Measurements from ENCODE around the gene WBP1L.

The WBP1L gene

GRCh38 chr10:102778781-102779180 is 35.0 kb downstream of the WBP1L start:
- DNase-seq (ENCODE audit: low read depth in 1 of 2, low spot score in 1 of 2) = no peak

DNA sequence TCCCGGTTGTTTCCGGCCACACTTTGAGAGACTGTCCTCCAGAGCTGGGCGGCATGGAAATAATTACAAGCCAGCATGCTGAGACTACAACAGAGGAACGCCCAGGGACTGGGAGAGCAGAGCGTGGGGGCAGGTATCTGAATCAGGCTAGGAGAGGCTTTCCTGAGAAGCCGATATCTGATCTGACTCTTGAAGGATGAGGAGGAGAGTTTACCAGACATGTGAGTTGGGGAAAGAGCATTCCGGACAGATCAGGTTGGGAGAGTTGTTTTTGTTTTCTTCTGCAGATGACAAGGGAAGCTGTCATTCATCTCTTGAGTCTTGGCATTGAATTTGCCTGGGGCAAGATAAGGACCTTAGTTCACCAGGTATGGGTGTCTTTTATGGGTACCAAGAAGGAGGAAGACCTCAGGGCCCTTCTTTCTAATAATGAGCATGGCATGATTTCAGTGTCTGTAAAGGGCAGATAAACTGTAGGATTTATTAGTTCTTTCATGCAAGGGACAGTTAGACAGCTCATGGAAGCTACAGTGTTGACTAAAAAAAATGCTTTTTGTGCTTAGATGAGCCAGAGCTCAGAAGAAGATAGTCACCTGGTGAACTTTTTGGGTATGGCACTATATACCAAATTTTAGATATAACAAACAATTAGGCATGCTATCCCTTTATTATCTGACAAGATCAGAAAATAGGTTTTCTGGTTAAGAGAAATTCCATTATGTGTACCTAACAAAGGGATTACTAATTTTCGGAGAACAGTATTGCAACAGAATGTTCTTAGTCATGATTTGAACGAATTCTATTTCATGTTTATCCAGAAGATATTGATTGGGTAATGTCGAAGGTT is 36.2 kb downstream of the WBP1L start:
- DNase-seq (ENCODE audit: low read depth in 1 of 2, low spot score in 1 of 2) = no peak

DNA sequence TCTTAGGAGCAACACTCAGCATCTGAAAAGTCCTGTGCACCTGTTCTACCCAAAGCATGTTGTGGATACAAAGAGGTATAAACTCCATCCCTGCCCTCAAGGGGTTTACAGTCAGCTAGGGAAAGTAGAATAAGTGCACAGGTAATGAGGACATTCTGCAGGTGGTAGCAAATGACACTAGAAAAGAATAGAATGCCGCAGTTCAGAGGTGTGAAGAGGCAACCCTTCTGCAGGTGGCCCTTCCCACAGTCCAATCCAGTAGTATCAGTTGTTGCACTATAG is 36.7 kb downstream of the WBP1L start:
- no peak for DNase-seq (ENCODE audit: low read depth in 1 of 2, low spot score in 1 of 2)

GRCh38 chr10:102781090-102781920 is 37.6 kb downstream of the WBP1L start:
- no peak for DNase-seq (ENCODE audit: low read depth in 1 of 2, low spot score in 1 of 2)

GRCh38 chr10:102781921-102782557 is 38.3 kb downstream of the WBP1L start:
- DNase-seq (ENCODE audit: low read depth in 1 of 2, low spot score in 1 of 2) = no peak

GRCh38 chr10:102782673-102783551 is 39.2 kb downstream of the WBP1L start:
- DNase-seq (ENCODE audit: low read depth in 1 of 2, low spot score in 1 of 2) = no peak

DNA sequence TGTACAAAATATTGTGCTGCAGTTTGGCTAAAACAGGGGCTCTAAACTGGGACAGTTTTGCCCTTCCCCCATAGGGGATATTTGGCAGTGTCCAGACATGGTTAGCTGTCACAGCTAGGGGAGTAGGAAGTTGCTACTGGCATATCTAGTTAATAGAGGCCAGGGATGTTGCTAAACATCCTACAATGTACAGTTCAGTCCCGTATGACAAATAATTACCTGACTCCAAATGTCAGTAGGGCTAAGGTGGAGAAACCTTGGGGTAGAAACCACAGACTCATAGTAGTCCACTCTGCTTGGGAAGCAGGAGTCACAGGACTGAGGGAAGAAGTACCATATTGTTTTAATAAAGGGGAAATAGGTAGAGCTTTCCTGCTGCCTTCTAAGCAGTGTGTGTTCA is 39.8 kb downstream of the WBP1L start:
- DNase-seq (ENCODE audit: low read depth in 1 of 2, low spot score in 1 of 2) = no peak

GRCh38 chr10:102785818-102786217 is 42.1 kb downstream of the WBP1L start:
- DNase-seq (ENCODE audit: low read depth in 1 of 2, low spot score in 1 of 2) = no peak

DNA sequence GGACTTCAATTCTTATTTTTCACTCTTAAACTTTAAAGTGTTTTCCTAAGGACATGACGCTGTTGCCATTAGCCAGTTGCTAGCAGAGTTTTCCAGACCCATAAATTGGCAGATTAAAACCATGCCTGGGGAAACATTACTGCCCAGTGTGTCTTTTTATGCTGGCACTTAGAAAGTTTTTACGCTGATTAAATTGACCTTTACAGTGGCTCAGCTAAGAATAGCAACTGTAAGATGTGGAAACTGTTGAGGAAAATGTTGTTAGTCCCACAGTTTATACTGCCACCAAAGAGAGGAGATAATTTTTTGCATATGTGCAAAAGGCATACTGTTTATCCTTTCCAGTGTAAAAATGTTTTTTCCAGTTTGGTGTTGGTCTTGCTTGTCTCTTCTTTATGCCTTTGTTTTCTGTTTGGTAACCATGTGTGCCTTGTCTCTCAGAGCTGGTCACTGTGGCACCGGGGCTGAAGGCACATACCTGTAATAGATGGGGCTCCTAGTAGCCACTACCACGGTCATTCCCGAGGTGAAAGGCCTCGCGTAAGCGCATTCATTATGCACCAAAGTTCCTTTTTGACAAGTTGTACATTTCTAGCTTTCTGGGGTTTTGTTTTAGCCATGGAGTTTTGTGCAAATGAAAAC is 48.1 kb downstream of the WBP1L start:
- DNase-seq (ENCODE audit: low read depth in 1 of 2, low spot score in 1 of 2) = no peak

- DNase-seq (ENCODE audit: low read depth in 1 of 2, low spot score in 1 of 2) = no peak
These were observed 52.0 kb downstream of the WBP1L start for GRCh38 chr10:102795453-102796406.

- peak in 1 of 2 donors; percentile 16 for DNase-seq (ENCODE audit: low read depth in 1 of 2, low spot score in 1 of 2)
These were observed 52.8 kb downstream of the WBP1L start for GRCh38 chr10:102796407-102797176.

DNA sequence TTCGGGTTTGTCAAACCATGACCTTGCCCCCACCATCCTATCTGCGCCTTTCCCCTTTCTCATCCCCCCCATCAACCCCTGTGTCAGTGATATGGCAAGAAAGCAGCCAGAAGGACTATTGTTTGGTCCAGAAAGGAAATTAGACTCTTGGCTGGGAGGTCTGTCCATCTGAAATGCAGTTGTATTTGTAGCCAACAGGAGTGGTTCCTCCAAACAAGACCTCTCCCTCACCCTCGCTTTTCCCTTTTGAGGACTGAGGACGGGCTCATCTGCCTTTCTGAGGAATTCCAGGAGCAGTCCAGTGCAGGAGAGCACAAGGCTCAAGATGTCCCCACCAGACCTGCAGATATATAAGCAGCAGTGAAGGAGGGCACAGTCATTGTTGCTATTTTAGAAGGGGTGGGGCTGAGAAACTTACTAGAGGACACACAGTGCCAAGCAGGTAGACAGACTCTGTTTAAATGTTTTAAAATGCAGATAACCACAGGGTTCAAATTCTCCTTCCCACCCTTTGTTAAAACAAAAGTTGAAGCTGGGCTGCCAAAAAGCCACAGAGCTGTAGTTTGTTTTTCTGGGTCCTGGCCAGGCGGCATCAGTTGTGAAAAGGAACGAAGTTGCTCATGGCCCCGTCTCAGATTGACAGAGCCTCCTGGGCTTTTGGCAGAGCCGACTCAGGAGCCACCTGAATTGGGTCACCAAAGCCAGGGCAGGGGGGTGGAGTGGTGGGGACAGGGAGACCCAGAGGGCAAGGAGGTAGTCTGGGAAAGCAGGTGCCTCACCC is 56.1 kb downstream of the WBP1L start:
- DNase-seq (ENCODE audit: low read depth in 1 of 2, low spot score in 1 of 2) = no peak

DNA sequence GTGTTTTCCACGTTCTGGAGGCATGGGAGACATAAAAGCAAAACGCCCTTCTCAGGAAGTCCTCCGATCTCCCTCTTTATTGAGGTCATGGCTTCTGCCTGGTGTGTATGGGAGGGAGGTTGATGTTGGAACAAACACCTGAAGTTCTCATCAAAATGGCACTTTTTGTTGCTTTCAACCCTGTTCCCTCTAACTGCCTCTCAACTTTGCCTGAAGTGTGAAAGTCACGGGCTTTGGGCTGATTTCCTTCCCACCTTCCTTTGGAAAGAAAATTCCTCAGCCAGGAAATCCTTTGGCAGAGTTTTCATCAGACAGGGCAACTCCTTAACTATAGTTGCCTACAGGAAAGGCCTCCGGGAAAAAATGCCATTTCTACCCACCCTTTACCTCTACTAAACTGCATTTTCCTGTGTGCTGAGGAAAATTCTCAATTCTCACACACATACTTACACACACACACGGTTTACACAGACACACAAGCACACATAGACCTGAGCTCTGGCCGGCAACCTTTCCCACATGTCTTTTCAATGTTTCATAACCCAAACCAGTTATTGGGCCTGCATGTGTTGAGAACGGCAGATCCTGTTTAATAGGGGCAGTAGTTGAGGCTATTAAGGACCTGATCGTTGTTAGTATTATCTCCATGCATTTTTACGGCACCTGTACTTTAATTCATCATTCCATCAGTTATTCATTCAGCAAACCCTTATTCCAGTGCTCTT is 57.0 kb downstream of the WBP1L start:
- DNase-seq (ENCODE audit: low read depth in 1 of 2, low spot score in 1 of 2) = no peak

DNA sequence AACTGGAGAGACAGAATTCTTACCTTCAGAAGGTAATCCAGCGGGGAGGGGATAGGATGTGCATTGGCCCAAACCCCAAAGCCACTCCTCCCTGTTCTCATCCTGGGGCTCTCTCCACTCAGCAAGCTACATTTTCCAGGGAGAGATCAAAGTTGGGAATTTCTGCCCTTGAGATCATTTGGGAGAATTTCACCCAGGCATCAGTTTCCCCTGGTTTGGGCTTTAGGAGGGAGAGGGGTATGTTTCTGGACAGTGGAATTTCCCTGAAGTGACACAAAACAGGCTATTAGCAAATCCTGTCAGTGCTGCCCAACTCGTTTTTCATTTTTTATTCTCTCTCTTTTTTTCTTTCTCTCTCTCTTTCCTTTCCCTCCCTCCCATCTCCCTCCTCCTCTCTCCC is 57.7 kb downstream of the WBP1L start:
- DNase-seq (ENCODE audit: low read depth in 1 of 2, low spot score in 1 of 2) = no peak

- no peak for DNase-seq (ENCODE audit: low read depth in 1 of 2, low spot score in 1 of 2)
These were observed 58.2 kb downstream of the WBP1L start for GRCh38 chr10:102801978-102802377.

DNA sequence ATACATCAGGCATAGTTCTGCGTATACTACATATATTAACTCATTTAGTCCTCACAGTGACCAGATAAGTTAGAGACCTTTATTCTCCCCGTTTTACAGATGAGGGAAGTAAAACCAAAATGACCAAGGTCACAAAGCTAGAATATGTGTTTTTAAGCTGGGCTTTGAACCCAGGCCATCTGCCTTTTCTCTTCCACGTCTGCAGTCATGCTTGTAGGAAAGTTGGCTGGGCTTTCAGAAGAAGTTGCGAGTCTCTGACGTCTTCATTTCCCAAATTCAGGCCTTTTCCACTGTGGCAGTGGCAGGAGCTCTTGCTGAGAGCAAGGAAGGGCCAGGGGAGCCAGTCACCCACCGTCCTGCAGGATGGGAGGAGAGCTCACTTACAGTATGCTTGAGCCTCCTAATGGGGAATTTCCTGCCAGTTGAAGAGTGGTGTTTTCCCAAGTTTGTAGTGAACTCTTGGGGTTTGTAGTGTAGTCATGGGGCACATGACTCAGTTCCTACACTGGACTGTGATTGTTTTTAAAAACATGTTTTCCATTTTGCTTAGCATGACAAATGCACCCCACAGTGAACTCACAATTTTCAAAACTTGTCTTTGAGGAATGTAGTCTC is 59.3 kb downstream of the WBP1L start:
- no peak for DNase-seq (ENCODE audit: low read depth in 1 of 2, low spot score in 1 of 2)
